HG03045 (cell line): ENCODE data around the gene ZNF423.
A peak's percentile ranks its signal among the peaks of the same experiment; 100 is the strongest.

Experiments used
- ATAC-seq: cut with Tn5 transposase; IDR thresholded peaks from one replicate; pipeline ENCODE4 v1.9.1; 2021; ENCODE audit warnings: mild to moderate bottlenecking, moderate library complexity; ENCODE audit not compliant: unreplicated experiment

ZNF423 gene

GRCh38 chr16:49592546-49593423 is 263.1 kb downstream of the ZNF423 start:
- ATAC-seq = peak; percentile 50

- no peak for ATAC-seq
Measured at GRCh38 chr16:49590166-49590871, 265.6 kb downstream of the ZNF423 start.

- no peak for ATAC-seq
Measured at GRCh38 chr16:49589544-49590031, 266.3 kb downstream of the ZNF423 start.

GRCh38 chr16:49588729-49589384 is 267.1 kb downstream of the ZNF423 start:
- ATAC-seq = no peak

GRCh38 chr16:49588026-49588425 is 267.9 kb downstream of the ZNF423 start:
- ATAC-seq = no peak

GRCh38 chr16:49587511-49587910 is 268.4 kb downstream of the ZNF423 start:
- ATAC-seq = no peak

GRCh38 chr16:49586466-49587450 is 269.2 kb downstream of the ZNF423 start:
- ATAC-seq = no peak

GRCh38 chr16:49585143-49585832 is 270.6 kb downstream of the ZNF423 start:
- no peak for ATAC-seq

- no peak for ATAC-seq
Measured at GRCh38 chr16:49583911-49584310, 272.0 kb downstream of the ZNF423 start.

GRCh38 chr16:49581630-49582298 is 274.1 kb downstream of the ZNF423 start:
- ATAC-seq = no peak

GRCh38 chr16:49580751-49581303 is 275.1 kb downstream of the ZNF423 start:
- no peak for ATAC-seq

GRCh38 chr16:49578435-49579024 is 277.4 kb downstream of the ZNF423 start:
- ATAC-seq = no peak

GRCh38 chr16:49578018-49578417 is 277.9 kb downstream of the ZNF423 start:
- ATAC-seq = no peak

- no peak for ATAC-seq
Measured at GRCh38 chr16:49576941-49577340, 279.0 kb downstream of the ZNF423 start.

GRCh38 chr16:49576173-49576494 is 279.8 kb downstream of the ZNF423 start:
- no peak for ATAC-seq

GRCh38 chr16:49575346-49576172 is 280.4 kb downstream of the ZNF423 start:
- peak; percentile 74 for ATAC-seq

GRCh38 chr16:49574826-49575225 is 281.1 kb downstream of the ZNF423 start:
- ATAC-seq = no peak

- ATAC-seq = no peak
Measured at GRCh38 chr16:49567950-49568349, 288.0 kb downstream of the ZNF423 start.
